Activated CD4-positive, alpha-beta T cell treated with anti-CD3 and anti-CD28 coated beads, Interleukin-2, amount 50 U/mL, for 1 hour (primary cell): ENCODE measurements around the gene CLEC18C.
"Not testable (repeated sequence)": the region's sequence is repeated elsewhere in the genome, so short reads cannot be mapped to it uniquely, and the experiment has no call there.

Experiments
- DNase-seq: peaks from one replicate; pipeline ENCODE4 v3.0.0-alpha.2; 2020

Gene CLEC18C

GRCh38 chr16:70173212-70173837 lies at the start of gene CLEC18C:
Gene CLEC18C, plus strand, starts transcription at chr16:70173787. Its CDS starts 492 bp downstream, at chr16:70174279.
- not testable (repeated sequence) for DNase-seq

- not testable (repeated sequence) for DNase-seq
Measured at GRCh38 chr16:70123822-70124221, 49.8 kb upstream of the CLEC18C start.

GRCh38 chr16:70126226-70126625 lies 47.4 kb upstream of the CLEC18C start:
- DNase-seq, result not testable (repeated sequence)

GRCh38 chr16:70127706-70128105 lies 45.9 kb upstream of the CLEC18C start:
- DNase-seq, result not testable (repeated sequence)

GRCh38 chr16:70128844-70129243 lies 44.7 kb upstream of the CLEC18C start:
- DNase-seq, result not testable (repeated sequence)

- not testable (repeated sequence) for DNase-seq
Measured at GRCh38 chr16:70135796-70136195, 37.8 kb upstream of the CLEC18C start.

- not testable (repeated sequence) for DNase-seq
Measured at GRCh38 chr16:70136595-70136994, 37.0 kb upstream of the CLEC18C start.

GRCh38 chr16:70142739-70143138 lies 30.8 kb upstream of the CLEC18C start:
- DNase-seq, result not testable (repeated sequence)

- DNase-seq, result not testable (repeated sequence)
Measured at GRCh38 chr16:70143231-70143895, 30.2 kb upstream of the CLEC18C start.

- DNase-seq, result not testable (repeated sequence)
Measured at GRCh38 chr16:70147853-70148252, 25.7 kb upstream of the CLEC18C start.

- DNase-seq, result not testable (repeated sequence)
Measured at GRCh38 chr16:70148453-70148852, 25.1 kb upstream of the CLEC18C start.

- not testable (repeated sequence) for DNase-seq
Measured at GRCh38 chr16:70149296-70149695, 24.3 kb upstream of the CLEC18C start.

GRCh38 chr16:70151391-70151790 lies 22.2 kb upstream of the CLEC18C start:
- DNase-seq, result no peak

GRCh38 chr16:70151941-70152509 lies 21.6 kb upstream of the CLEC18C start:
- no peak for DNase-seq

- DNase-seq, result no peak
Measured at GRCh38 chr16:70152578-70153302, 20.8 kb upstream of the CLEC18C start.

- DNase-seq, result not testable (repeated sequence)
Measured at GRCh38 chr16:70154736-70155135, 18.9 kb upstream of the CLEC18C start.

- DNase-seq, result no peak
Measured at GRCh38 chr16:70156207-70156978, 17.2 kb upstream of the CLEC18C start.

GRCh38 chr16:70157105-70157476 lies 16.5 kb upstream of the CLEC18C start:
- DNase-seq, result no peak

GRCh38 chr16:70157477-70158260 lies 15.9 kb upstream of the CLEC18C start:
- no peak for DNase-seq

- DNase-seq, result no peak
Measured at GRCh38 chr16:70158261-70158939, 15.2 kb upstream of the CLEC18C start.
